Bronchial epithelial cell (primary cell): Measurements from ENCODE around the gene USP21. TPM values are rescaled to one million over a fixed set of nuclear protein-coding genes. Genes with fewer than 3 reads are reported as not detected.

Source experiments
- DNase-seq: peaks from one replicate; pipeline ENCODE4 v3.0.0-alpha.2; 2010; ENCODE audit warnings: low read depth
- FAIRE-seq: peaks from 2 replicates; lab custom pipeline; 2011; peaks lifted over from hg19 to GRCh38; lab: Jason Lieb, UNC
- H3K27me3 ChIP-seq: 2 replicates; pipeline ENCODE4 v1.5.1; 2011; ENCODE audit warnings: low read length; ENCODE audit not compliant: control insufficient read depth, insufficient read depth
- H3K36me3 ChIP-seq: 2 replicates; pipeline ENCODE4 v1.5.1; 2011; ENCODE audit warnings: low read length; ENCODE audit not compliant: control insufficient read depth, insufficient read depth
- H3K4me3 ChIP-seq: 2 replicates; pipeline ENCODE4 v1.5.1; 2011; ENCODE audit warnings: mild to moderate bottlenecking, low read depth, low read length, control low read depth
- CTCF ChIP-seq: IDR thresholded peaks from 2 replicates; pipeline ENCODE4 v1.5.1; 2011; ENCODE audit warnings: mild to moderate bottlenecking, moderate library complexity, low read length, control low read depth, inconsistent platforms; ENCODE audit not compliant: insufficient read depth, severe bottlenecking
- total RNA-seq: library from RNA; depleted of rRNA; stranded (reverse); fragments of >200 nt; gene quantifications from 2 replicates; pipeline ENCODE4 v1.2.1, GENCODE V29; 2014

USP21 gene
- total RNA-seq, 1 donor from 2014 or later = 3.9 TPM

- DNase-seq (no peak), FAIRE-seq (no peak)
- no peak overlapping the region for H3K4me3 ChIP-seq
- H3K27me3 ChIP-seq = no peaks in the 10 kb centered on the region
- no peak for TF ChIP-seq CTCF
- H3K36me3 ChIP-seq = peaks cover 24% of the 10 kb centered on the region
Measured at GRCh38 chr1:161121834-161122233, 37.5 kb upstream of the USP21 start.

GRCh38 chr1:161122967-161123366 is 36.3 kb upstream of the USP21 start:
- TF ChIP-seq CTCF = no peak
- Histone ChIP-seq H3K27me3 (no peaks in the 10 kb centered on the region), H3K4me3 (no peak overlapping the region), H3K36me3 (peaks cover 24% of the 10 kb centered on the region)
- no peak for FAIRE-seq
- DNase-seq = no peak

GRCh38 chr1:161127649-161128048 is 31.7 kb upstream of the USP21 start:
- FAIRE-seq (no peak), DNase-seq (no peak)
- Histone ChIP-seq H3K36me3 (peaks cover 11% of the 10 kb centered on the region), H3K27me3 (no peaks in the 10 kb centered on the region), H3K4me3 (no peak overlapping the region)
- no peak for TF ChIP-seq CTCF

- no peak for TF ChIP-seq CTCF
- Histone ChIP-seq H3K4me3 (no peak overlapping the region), H3K36me3 (peaks cover 5% of the 10 kb centered on the region), H3K27me3 (no peaks in the 10 kb centered on the region)
- no peak for FAIRE-seq
- DNase-seq = no peak
Measured at GRCh38 chr1:161128591-161129420, 30.5 kb upstream of the USP21 start.

- no peaks in the 10 kb centered on the region for H3K36me3 ChIP-seq
- DNase-seq (no peak), FAIRE-seq (no peak)
- no peak for TF ChIP-seq CTCF
- no peak overlapping the region for H3K4me3 ChIP-seq
- no peaks in the 10 kb centered on the region for H3K27me3 ChIP-seq
Measured at GRCh38 chr1:161130266-161130665, 29.0 kb upstream of the USP21 start.
